Prostate gland (tissue), 2 donors: ENCODE measurements around the gene SH3PXD2A. TPM values are rescaled to one million over a fixed set of nuclear protein-coding genes. Genes with fewer than 3 reads are reported as not detected.

Source experiments
- DNase-seq: peaks from one replicate; pipeline ENCODE4 v3.0.0-alpha.2; 2019; ENCODE audit warnings: low spot score
- H3K27ac ChIP-seq, 2 donors: fragments of 200-600 bp; sonication (generic); 2 replicates each; pipeline ENCODE4 v1.5.1; 2017 to 2019
- H3K27me3 ChIP-seq: fragments of 200-600 bp; sonication (generic); replicated peaks from 2 replicates; pipeline ENCODE4 v1.5.1; 2019; ENCODE audit not compliant: insufficient read depth
- H3K36me3 ChIP-seq, 2 donors: fragments of 200-600 bp; sonication (generic); 1 replicate in 1 of 2; 2 replicates in 1 of 2; pipeline versions ENCODE4 v1.5.1 to v1.8.1; 2017 to 2019
- H3K4me1 ChIP-seq: fragments of 200-600 bp; sonication (generic); replicated peaks from 2 replicates; pipeline ENCODE4 v1.5.1; 2019
- H3K4me3 ChIP-seq, 2 donors: fragments of 200-600 bp; sonication (generic); 2 replicates each; pipeline ENCODE4 v1.5.1; 2017 to 2019
- H3K9me3 ChIP-seq: fragments of 200-600 bp; sonication (generic); 2 replicates; pipeline ENCODE4 v1.5.1; 2017
- POLR2A ChIP-seq: fragments of 450-650 bp; IDR thresholded peaks from one replicate; pipeline ENCODE4 v1.6.1; 2016; ENCODE audit warnings: antibody characterized with exemption, mild to moderate bottlenecking
- POLR2AphosphoS5 ChIP-seq: sonication (generic); formaldehyde crosslinking; IDR thresholded peaks from one replicate; pipeline ENCODE4 v1.6.1; 2017; ENCODE audit warnings: antibody characterized with exemption
- WGBS: methylation state at CpG from one replicate; pipeline ENCODE4 v1.1.5; 2018; 5-methylcytosine and 5-hydroxymethylcytosine counted together
- intact Hi-C: fragments of 100-400 bp; cut with DNase I; formaldehyde crosslinking; loops from one replicate; pipeline ENCODE4 v1.14.2; 2022
- total RNA-seq, 2 donors: library from RNA; depleted of rRNA; stranded (reverse); fragments of >200 nt; gene quantifications; one replicate each; pipeline ENCODE4 v1.1.0, GENCODE V29; 2016
- TF ChIP-seq, protein P1 (sequence below), 4 experiments: fragments of 200-600 bp in 2 of 4; fragments of 450-650 bp in 2 of 4; sonication (generic) in 2 of 4; IDR thresholded peaks; 1 replicate in 3 of 4; 2 replicates in 1 of 4; pipeline ENCODE4 v1.5.1; 2016 to 2019; ENCODE audit warnings: antibody characterized with exemption in 4 of 4, mild to moderate bottlenecking in 2 of 4, moderate library complexity in 2 of 4

Gene SH3PXD2A
- total RNA-seq, 2 donors from 2014 or later, result 14.2 to 26.4 TPM

DNA sequence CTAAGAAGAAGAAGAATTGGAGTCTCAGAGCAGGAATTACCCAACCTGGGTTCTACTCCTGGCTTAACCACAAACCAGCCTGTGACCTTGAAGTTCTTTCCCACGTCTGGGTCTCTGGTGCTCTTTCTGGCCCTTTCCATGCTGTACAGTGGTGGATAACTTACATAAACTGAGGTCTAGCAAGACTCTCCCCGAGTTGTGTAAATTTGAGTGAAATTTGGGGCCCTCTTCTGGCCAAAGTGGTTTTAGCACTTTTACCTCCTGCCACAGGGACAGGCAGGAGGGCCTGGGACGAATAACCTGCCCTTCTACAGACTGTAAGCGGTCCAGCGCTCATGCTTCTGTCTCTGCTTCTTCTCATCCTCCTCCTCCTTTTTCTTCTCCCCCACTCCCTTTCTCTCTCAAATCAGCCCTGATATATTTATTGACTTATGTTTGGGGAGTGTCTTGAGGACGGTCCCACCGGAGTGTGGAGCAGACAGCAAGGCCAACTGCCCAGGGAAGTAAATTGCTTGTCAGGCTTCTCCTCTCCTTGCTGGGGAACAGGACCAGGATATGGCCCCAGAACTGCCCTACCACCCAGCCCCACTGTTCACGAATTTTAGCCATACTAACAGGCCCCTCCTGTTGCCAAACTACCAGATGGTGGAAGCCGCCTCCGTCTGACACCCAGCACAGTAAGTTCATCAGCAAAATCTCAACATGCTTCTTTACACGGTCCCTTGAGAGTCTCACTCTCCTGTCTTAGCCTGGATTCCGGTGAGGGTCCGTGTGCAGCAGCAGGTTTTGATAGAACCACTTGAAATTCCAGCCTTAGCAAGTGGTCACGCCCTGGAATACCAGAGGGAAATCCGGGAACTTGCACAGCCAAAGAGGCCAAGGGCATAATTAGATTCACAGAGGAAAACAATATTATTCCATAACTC lies 4.0 kb upstream of the SH3PXD2A start:
- Histone ChIP-seq H3K36me3 (no peaks in the 10 kb centered on the region), H3K27ac (no peak overlapping the region), H3K9me3 (no peaks in the 10 kb centered on the region), H3K4me1 (no peaks in the 10 kb centered on the region), H3K4me3 (no peak overlapping the region), H3K27me3 (no peaks in the 10 kb centered on the region)
- 63% methylated on average over 15 of the region's 15 CpGs for WGBS
- peak; percentile 67 for DNase-seq
- intact Hi-C loops, result loop anchor here (1.0 kb wide), 1 partner anchor 146 kb away; no protein-coding TSS in a partner anchor
- TF ChIP-seq POLR2A (no peak), POLR2AphosphoS5 (peak; percentile 28)
- TF ChIP-seq, protein P1, sequence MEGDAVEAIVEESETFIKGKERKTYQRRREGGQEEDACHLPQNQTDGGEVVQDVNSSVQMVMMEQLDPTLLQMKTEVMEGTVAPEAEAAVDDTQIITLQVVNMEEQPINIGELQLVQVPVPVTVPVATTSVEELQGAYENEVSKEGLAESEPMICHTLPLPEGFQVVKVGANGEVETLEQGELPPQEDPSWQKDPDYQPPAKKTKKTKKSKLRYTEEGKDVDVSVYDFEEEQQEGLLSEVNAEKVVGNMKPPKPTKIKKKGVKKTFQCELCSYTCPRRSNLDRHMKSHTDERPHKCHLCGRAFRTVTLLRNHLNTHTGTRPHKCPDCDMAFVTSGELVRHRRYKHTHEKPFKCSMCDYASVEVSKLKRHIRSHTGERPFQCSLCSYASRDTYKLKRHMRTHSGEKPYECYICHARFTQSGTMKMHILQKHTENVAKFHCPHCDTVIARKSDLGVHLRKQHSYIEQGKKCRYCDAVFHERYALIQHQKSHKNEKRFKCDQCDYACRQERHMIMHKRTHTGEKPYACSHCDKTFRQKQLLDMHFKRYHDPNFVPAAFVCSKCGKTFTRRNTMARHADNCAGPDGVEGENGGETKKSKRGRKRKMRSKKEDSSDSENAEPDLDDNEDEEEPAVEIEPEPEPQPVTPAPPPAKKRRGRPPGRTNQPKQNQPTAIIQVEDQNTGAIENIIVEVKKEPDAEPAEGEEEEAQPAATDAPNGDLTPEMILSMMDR (IDR thresholded peaks at IDR 0.05), result peak; percentile 54 to 88 (median 77)

DNA sequence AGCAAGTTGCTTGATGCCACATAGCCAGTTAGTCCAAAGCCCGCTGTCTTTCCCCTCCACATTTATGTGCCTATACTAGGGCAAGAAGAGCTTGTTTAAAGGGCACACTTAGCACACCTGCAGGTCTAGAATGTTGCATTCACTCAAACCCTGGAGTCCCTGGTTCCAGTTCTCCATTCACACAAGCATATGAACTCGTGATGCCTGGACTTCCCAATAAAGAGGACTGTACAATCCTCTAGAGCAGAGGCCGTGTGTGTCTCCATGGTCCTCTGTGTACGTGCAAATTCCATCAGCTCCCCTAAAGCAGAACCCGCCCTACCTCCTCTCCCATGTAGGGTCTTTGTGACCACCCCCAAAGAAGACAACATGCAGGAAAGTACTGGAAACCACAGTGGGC lies 3.0 kb upstream of the SH3PXD2A start:
- intact Hi-C loops, result no loop called here
- H3K36me3 ChIP-seq, result no peaks in the 10 kb centered on the region
- TF ChIP-seq, protein P1 (IDR thresholded peaks at IDR 0.05), result no peak
- no peak overlapping the region for H3K27ac ChIP-seq
- H3K4me3 ChIP-seq, result no peak overlapping the region
- 83% methylated on average over 5 of the region's 5 CpGs for WGBS
- no peaks in the 10 kb centered on the region for H3K9me3 ChIP-seq
- H3K4me1 ChIP-seq, result no peaks in the 10 kb centered on the region
- H3K27me3 ChIP-seq, result no peaks in the 10 kb centered on the region
- no peak for DNase-seq

GRCh38 chr10:103856797-103857170 lies 1.4 kb upstream of the SH3PXD2A start:
- H3K9me3 ChIP-seq, result no peaks in the 10 kb centered on the region
- H3K27me3 ChIP-seq, result no peaks in the 10 kb centered on the region
- H3K4me1 ChIP-seq, result no peaks in the 10 kb centered on the region
- no peaks in the 10 kb centered on the region for H3K36me3 ChIP-seq
- no peak for DNase-seq
- no peak for TF ChIP-seq POLR2A
- TF ChIP-seq, protein P1 (IDR thresholded peaks at IDR 0.05), result no peak
- TF ChIP-seq POLR2AphosphoS5, result no peak
- no peak overlapping the region for H3K4me3 ChIP-seq
- intact Hi-C loops, result no loop called here
- 84% methylated on average over 5 of the region's 5 CpGs for WGBS
- no peak overlapping the region for H3K27ac ChIP-seq

GRCh38 chr10:103855852-103856796 lies 748 bp upstream of the SH3PXD2A start:
- intact Hi-C loops, result no loop called here
- H3K4me1 ChIP-seq, result no peaks in the 10 kb centered on the region
- DNase-seq, result no peak
- TF ChIP-seq, protein P1 (IDR thresholded peaks at IDR 0.05), result no peak
- no peaks in the 10 kb centered on the region for H3K9me3 ChIP-seq
- H3K27ac ChIP-seq, result peak overlapping the region; percentile 68 to 69
- H3K4me3 ChIP-seq, result peak overlapping the region; percentile 52 to 62
- WGBS, result 16% methylated on average over 26 of the region's 34 CpGs
- no peaks in the 10 kb centered on the region for H3K36me3 ChIP-seq
- no peaks in the 10 kb centered on the region for H3K27me3 ChIP-seq
